T1000 (cell line): Measurements from ENCODE around the gene CTNNA2.

Source experiments
- DNase-seq: peaks from one replicate; lab custom pipeline; 2025; ENCODE audit warnings: mixed read lengths; lab: John Stamatoyannopoulos, UW

The CTNNA2 gene

DNA sequence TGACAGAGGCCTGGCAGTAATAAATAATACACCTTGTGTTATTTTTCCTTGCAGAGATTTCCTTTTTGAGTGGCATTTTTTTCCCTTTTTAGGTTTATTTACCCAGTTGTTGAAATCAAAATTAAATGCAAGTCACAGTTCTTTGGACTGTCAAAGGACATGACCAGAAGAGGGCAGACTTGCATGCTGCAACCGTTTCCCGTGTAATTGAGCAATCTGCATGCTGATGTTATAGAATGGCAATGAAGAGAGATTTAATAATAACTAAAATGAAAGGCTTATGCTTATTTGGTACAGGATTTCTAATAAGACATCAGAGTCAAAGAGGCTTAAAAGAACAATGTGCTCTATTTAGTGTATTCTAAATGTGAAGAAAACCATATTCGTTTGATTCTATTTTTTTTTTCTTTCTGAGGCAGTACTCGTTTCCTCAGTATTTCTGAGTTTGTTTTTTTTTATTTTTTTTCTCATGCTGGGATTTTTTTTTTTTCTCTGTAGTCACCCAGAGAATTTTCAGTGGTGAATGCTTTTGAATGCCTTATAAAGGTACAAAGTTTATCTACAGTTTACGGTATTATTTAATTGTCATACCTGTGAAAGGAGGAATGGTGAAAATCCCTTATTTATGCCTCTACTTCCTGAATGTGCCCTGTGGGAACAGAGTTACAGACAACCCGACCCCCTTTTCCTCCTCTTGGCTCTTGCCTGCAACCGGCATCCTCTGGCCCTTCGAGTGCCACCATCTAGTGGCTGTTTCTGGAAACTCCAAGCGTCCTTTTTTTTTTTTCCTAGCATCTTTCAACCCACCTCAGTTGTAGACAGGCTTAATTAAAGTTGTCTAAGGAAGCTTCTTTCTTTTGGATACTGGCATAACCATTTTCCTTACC, 423.2 kb downstream of the CTNNA2 start:
- no peak for DNase-seq

DNA sequence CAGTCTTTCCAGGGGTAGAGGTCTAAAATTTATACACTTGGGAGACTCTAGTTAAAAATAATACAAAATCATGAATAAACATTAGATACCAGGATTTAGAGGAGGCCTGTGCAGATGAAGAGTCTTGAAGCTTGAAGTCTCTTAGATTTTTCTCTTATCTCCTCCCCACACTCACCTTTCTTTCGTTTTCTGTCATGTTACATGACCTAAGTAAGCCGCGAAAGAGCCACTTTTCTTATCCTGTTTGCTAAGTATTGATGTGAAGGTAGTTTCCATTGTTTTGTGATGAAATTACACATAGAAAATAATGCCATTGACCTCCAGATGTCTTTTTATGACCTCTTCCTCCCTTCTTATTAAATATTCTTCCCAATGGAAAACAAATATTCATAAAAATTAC, 423.9 kb downstream of the CTNNA2 start:
- no peak for DNase-seq

GRCh38 chr2:79938648-79939047, 425.8 kb downstream of the CTNNA2 start:
- no peak for DNase-seq

DNA sequence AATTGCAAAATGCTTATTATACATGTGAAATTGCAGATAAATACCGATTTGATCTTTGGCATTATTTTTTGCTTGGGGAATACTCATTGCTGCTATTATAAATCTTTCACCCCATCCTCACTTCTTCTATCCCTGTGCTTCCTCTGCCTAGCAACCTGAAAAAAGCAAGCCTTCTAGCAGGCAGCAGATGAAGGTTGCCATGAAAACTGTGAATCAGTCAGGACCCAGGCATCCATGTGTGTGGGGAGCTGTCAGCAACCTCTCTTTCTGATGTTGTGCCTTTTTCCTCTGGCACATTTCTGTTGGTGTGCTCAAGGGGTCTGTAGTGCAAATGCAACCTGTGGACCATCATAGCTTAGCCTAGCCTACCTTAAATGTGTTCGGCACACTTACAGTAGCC, 427.5 kb downstream of the CTNNA2 start:
- DNase-seq, result no peak

- DNase-seq, result no peak
These were observed 428.3 kb downstream of the CTNNA2 start for GRCh38 chr2:79941179-79941578.

GRCh38 chr2:79944205-79944604, 431.4 kb downstream of the CTNNA2 start:
- no peak for DNase-seq

DNA sequence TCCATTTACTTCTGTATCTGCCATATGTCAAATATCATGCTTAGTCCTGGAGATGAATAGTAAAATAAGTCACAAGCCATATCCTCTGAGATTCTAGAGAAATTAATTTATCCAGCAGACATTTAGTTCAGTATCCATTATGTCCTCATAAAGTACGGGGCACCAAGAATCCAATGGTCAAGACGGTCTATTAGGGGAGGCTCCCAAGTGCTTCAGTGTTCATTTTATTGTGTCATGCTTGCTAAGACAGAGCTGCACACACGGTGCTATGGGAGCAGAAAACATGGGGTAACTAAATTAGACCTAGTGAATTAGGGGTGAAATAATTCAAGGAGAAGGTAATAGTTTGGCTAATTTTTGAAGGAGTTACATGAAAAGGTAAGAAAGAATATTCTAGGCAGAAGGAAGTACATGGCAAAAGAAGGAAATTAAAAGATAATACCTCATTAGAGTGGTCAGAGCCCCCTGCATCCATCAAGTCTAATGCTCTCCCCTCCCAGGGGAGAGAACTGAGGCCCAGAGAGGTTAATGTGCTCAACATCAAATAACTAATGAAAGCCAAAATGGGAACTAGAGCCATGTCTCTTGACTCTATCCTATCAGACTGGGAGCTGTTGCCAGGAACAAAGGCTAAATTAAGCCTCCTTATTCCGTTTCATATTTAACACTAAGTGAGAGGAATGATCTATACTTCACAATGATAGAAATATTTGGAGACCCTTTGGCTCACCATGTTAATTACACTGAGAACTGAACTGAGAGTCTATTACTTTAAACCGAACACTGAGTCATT, 433.0 kb downstream of the CTNNA2 start:
- DNase-seq, result no peak

DNA sequence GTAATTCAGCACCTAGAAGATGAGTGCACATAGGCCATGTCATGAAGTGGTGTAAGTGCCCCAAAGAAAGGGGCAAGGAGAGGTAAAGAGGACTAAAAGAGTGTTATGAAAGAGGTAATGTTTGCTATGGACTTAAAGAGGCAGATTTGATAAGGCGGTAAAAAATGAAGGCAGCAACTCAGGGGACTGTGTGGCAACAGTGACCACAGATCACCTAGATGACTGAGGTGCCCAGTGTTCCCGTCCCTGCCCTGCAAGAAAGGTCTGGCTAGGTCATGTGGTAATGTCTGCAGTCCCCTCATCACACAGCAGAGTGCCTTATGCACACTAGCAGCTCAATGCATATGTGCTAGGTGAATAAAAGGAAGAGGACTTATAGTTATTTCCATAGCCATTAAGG, 434.9 kb downstream of the CTNNA2 start:
- DNase-seq, result no peak

DNA sequence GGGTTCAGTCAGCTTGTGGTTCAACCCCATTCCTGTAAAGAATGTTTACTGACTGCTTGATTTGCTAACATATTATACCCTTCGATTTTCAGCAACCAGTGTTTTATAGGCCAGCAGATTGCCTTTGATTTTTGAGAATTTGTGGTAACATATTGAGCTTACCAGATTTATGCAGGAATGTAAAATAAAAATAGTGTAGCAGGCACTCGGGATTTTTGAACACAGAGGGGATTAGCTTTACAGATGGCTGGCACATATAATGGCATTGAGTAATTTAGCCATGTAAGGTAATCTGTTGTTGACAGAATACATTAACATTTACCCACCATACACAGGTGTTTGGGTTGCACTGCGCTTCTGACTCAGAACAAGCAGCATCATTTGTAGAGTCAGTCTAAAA, 437.7 kb downstream of the CTNNA2 start:
- no peak for DNase-seq

DNA sequence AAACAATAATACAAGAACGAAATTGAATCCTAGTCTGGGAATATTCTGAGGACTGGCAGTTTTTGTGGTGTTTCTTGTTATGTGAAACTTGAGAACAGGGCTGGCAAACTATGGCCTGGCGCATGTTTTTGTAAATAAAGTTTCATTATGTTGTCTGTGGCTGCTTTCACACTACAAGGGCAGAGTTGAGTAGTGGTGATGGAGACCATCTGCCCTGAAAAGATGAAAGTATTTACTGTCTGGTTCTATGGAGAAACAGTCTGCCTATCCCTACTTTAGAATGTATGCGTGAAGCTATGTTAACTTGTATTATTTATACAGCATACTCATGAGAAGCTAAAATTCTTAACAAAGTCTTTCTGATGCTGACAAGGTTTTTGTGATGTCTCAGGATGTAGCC, 439.8 kb downstream of the CTNNA2 start:
- no peak for DNase-seq

GRCh38 chr2:79960035-79960434, 447.2 kb downstream of the CTNNA2 start:
- DNase-seq, result no peak

- DNase-seq, result no peak
These were observed 447.7 kb downstream of the CTNNA2 start for GRCh38 chr2:79960519-79960918.

GRCh38 chr2:79964966-79965365, 452.1 kb downstream of the CTNNA2 start:
- no peak for DNase-seq

- DNase-seq, result no peak
These were observed 453.5 kb downstream of the CTNNA2 start for GRCh38 chr2:79966369-79966768.

DNA sequence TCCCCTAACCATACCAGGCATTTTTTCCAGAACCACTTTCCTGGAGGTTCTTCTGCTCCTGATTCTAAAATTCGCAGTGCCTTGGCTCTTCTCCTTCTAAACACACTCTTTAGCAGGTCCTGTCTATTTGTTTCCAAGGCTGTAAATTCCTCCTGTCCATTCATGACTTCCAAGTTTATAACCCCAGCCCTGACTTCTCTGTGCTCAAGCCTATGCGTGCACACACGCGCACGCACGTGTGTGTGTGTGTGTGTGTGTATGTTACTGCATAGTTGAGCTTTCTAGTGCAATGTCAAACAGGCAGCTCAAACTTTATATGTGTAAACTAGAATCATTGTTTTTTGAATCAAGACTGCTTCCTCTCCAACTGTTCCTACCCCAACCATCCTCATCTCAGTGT, 454.0 kb downstream of the CTNNA2 start:
- no peak for DNase-seq

- no peak for DNase-seq
These were observed 459.0 kb downstream of the CTNNA2 start for GRCh38 chr2:79971807-79972206.

GRCh38 chr2:79972661-79973060, 459.8 kb downstream of the CTNNA2 start:
- no peak for DNase-seq

GRCh38 chr2:79975791-79976565, 463.1 kb downstream of the CTNNA2 start:
- DNase-seq, result no peak

DNA sequence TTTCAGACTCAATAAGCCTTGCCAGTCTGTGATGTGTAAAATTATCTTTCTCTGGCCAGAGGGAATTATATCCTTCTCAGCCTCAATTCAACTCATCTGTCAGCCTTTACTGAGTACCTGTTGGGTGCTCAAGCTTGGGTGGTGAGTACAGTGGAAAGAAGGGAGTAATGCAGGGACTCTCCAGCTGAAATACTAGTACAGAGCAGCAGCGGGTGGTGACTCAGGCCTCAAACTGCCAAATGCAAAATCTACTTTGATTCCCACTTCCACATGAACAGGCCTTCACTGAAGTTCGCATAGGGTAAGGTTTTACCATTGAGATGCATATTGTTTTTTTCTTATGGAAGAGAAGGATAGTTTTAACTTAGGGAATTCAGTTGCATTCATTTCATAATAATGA, 464.9 kb downstream of the CTNNA2 start:
- DNase-seq, result no peak

DNA sequence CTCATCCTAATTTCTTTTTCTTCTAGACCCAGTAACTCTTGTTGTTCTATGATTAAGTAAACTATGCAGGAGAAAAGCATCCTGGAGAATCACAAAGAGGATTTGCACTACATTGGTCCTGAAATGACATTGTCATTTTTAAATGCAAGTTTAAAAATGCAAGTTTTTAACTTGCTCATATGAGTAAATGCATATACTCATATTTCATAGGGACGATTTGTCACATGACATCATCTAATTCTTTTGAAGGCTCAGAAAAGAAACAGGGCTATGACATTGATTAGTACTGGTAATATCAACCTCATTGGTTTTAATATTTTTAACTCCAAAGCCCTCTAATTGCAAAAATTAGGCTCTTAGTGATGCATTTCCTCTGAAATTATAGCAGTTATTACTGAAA, 467.3 kb downstream of the CTNNA2 start:
- DNase-seq, result no peak

- no peak for DNase-seq
These were observed 468.0 kb downstream of the CTNNA2 start for GRCh38 chr2:79980816-79981215.

DNA sequence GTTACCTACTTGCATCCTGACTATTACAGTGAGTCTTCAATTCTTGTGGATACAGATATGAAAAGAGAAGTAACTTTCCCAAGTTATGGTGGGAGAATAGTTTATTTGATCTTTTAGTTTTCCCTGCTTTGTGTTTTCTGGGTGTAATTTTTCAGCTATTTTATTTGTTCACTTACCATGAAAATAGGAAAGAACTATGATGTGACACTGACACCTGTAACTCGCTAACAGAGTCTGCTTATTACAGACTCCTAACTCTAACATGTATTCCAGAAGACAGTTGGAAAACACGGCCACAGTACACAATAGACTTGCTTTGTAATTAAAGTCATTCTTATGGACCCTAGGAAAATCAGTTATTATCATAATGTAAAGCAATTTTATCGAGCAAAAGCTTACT, 468.5 kb downstream of the CTNNA2 start:
- DNase-seq, result no peak

GRCh38 chr2:79982445-79982844, 469.6 kb downstream of the CTNNA2 start:
- no peak for DNase-seq
